HCT116 (cell line): ENCODE data around the gene POLR1D.

Experiments used
- CBX3 ChIP-seq: IDR thresholded peaks from 2 replicates; pipeline ENCODE4 v1.6.1; 2012; ENCODE audit warnings: low read depth
- CEBPB ChIP-seq: IDR thresholded peaks from 2 replicates; pipeline ENCODE4 v1.6.1; 2012; ENCODE audit warnings: low read depth
- EZH2 ChIP-seq: fragments of 200-600 bp; sonication (generic); IDR thresholded peaks from 2 replicates; pipeline ENCODE4 v1.6.1; 2017; ENCODE audit warnings: antibody characterized with exemption, mixed run types
- EZH2phosphoT487 ChIP-seq: fragments of 200-600 bp; IDR thresholded peaks from 2 replicates; pipeline ENCODE4 v1.6.1; 2018; ENCODE audit warnings: antibody characterized with exemption, borderline replicate concordance
- POLR2A ChIP-seq: IDR thresholded peaks from 2 replicates; pipeline ENCODE4 v1.7.0; 2011; ENCODE audit warnings: borderline replicate concordance; ENCODE audit not compliant: insufficient read depth, insufficient read length; ENCODE audit errors: extremely low read depth
- TF ChIP-seq, protein P1 (sequence below): IDR thresholded peaks from 2 replicates; pipeline ENCODE4 v1.6.1; 2012; ENCODE audit warnings: low read depth
- TF ChIP-seq, protein P2 (sequence below), 3 experiments: fragments of 200-600 bp in 1 of 3; sonication (generic) in 1 of 3; IDR thresholded peaks in 2 of 3; conservative IDR thresholded peaks in 1 of 3; 2 replicates each; pipeline ENCODE4 v1.5.1; 2012 to 2017; ENCODE audit warnings: low read depth in 2 of 3, low read length in 2 of 3, antibody characterized with exemption in 1 of 3, borderline replicate concordance in 1 of 3, control low read depth in 1 of 3, mild to moderate bottlenecking in 1 of 3, mixed read lengths in 1 of 3, mixed run types in 1 of 3, moderate library complexity in 1 of 3; ENCODE audit not compliant: insufficient read depth in 1 of 3

DNA sequence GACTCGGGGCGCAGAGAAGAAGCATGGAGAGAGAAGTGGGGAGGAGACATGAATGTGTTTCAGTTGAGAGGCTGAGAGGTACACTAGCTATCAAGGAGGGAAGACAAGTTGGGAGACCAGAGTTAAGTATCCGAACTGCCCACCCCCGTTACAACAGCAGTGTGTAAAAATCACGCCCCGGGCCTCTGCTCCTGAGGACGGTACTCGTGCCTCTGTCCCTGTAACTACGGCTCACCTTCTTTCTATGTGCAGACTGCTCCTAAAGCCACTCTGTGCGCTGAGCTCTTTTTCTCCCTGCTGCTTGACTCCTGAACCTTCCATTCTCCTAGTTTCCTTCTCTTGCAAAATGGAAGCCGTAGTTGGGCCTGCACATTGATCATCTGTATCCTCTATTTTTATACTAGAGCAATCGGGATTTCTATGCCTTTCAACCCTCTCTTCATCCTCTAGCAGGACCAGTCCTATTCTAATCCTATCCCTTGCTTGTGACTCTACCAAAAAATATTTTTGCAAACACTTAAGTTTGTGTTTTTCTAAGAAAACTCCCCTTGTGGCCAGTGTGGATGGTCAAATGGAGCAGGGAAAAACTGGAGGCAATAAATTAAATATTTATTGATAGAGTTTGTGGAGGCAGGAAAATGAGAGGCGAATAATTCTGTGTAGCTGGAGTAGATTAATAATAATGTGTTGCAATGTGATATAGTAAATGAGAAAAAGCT, 569 bp downstream of the POLR1D start:
- TF ChIP-seq EZH2 (no peak), POLR2A (no peak), EZH2phosphoT487 (no peak), CBX3 (no peak), CEBPB (no peak)
- TF ChIP-seq, protein P1, sequence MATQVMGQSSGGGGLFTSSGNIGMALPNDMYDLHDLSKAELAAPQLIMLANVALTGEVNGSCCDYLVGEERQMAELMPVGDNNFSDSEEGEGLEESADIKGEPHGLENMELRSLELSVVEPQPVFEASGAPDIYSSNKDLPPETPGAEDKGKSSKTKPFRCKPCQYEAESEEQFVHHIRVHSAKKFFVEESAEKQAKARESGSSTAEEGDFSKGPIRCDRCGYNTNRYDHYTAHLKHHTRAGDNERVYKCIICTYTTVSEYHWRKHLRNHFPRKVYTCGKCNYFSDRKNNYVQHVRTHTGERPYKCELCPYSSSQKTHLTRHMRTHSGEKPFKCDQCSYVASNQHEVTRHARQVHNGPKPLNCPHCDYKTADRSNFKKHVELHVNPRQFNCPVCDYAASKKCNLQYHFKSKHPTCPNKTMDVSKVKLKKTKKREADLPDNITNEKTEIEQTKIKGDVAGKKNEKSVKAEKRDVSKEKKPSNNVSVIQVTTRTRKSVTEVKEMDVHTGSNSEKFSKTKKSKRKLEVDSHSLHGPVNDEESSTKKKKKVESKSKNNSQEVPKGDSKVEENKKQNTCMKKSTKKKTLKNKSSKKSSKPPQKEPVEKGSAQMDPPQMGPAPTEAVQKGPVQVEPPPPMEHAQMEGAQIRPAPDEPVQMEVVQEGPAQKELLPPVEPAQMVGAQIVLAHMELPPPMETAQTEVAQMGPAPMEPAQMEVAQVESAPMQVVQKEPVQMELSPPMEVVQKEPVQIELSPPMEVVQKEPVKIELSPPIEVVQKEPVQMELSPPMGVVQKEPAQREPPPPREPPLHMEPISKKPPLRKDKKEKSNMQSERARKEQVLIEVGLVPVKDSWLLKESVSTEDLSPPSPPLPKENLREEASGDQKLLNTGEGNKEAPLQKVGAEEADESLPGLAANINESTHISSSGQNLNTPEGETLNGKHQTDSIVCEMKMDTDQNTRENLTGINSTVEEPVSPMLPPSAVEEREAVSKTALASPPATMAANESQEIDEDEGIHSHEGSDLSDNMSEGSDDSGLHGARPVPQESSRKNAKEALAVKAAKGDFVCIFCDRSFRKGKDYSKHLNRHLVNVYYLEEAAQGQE = no peak
- TF ChIP-seq, protein P2, sequence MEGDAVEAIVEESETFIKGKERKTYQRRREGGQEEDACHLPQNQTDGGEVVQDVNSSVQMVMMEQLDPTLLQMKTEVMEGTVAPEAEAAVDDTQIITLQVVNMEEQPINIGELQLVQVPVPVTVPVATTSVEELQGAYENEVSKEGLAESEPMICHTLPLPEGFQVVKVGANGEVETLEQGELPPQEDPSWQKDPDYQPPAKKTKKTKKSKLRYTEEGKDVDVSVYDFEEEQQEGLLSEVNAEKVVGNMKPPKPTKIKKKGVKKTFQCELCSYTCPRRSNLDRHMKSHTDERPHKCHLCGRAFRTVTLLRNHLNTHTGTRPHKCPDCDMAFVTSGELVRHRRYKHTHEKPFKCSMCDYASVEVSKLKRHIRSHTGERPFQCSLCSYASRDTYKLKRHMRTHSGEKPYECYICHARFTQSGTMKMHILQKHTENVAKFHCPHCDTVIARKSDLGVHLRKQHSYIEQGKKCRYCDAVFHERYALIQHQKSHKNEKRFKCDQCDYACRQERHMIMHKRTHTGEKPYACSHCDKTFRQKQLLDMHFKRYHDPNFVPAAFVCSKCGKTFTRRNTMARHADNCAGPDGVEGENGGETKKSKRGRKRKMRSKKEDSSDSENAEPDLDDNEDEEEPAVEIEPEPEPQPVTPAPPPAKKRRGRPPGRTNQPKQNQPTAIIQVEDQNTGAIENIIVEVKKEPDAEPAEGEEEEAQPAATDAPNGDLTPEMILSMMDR (IDR thresholded peaks at IDR 0.05 in 2 of 3, conservative IDR thresholded peaks at IDR 0.05 in 1 of 3; ENCODE audit: borderline replicate concordance in 1 of 3, insufficient read depth in 1 of 3, low read depth in 2 of 3, low read length in 2 of 3) = peak in 1 of 3 experiments; percentile 36; a peak in 2 of 6 replicates
